OCI-LY1 (cell line): ENCODE data around the gene SYNDIG1.

Source experiments
- H2AFZ ChIP-seq: fragments of 200-600 bp; sonication (generic), shearing (Covaris generic); 2 replicates; pipeline ENCODE4 v1.6.0; 2014; ENCODE audit warnings: antibody characterized with exemption, mild to moderate bottlenecking, low read length
- H3F3A ChIP-seq: fragments of 200-600 bp; sonication (generic), shearing (Covaris generic); 2 replicates; pipeline ENCODE4 v1.6.0; 2014; ENCODE audit warnings: mild to moderate bottlenecking, antibody characterized with exemption, low read length, moderate library complexity; ENCODE audit not compliant: insufficient read depth
- H3K27ac ChIP-seq: fragments of 200-600 bp; sonication (generic); 2 replicates; pipeline ENCODE4 v1.5.1; 2014; ENCODE audit warnings: low read length, mixed run types, mild to moderate bottlenecking, low read depth; ENCODE audit not compliant: poor library complexity, severe bottlenecking
- H3K27me3 ChIP-seq: fragments of 200-600 bp; sonication (generic); 2 replicates; pipeline ENCODE4 v1.6.0; 2014; ENCODE audit warnings: antibody characterized with exemption, mild to moderate bottlenecking, low read length, moderate library complexity; ENCODE audit not compliant: insufficient read depth
- H3K36me3 ChIP-seq: fragments of 200-600 bp; sonication (generic); 2 replicates; pipeline ENCODE4 v1.6.1; 2014; ENCODE audit warnings: mild to moderate bottlenecking, antibody characterized with exemption, low read length, moderate library complexity, mixed read lengths; ENCODE audit not compliant: insufficient read depth
- H3K4me1 ChIP-seq: fragments of 200-600 bp; sonication (generic); 2 replicates; pipeline ENCODE4 v1.5.1; 2014; ENCODE audit warnings: mild to moderate bottlenecking, low read length, moderate library complexity; ENCODE audit not compliant: insufficient read depth, severe bottlenecking
- H3K4me2 ChIP-seq: fragments of 200-600 bp; sonication (generic), shearing (Covaris generic); 2 replicates; pipeline ENCODE4 v1.6.1; 2014; ENCODE audit warnings: low read length
- H3K4me3 ChIP-seq: fragments of 200-600 bp; sonication (generic); 2 replicates; pipeline ENCODE4 v1.5.1; 2014; ENCODE audit warnings: low read length, low read depth, mild to moderate bottlenecking, mixed read lengths; ENCODE audit not compliant: poor library complexity, severe bottlenecking
- H3K79me2 ChIP-seq: fragments of 200-600 bp; shearing (Covaris generic); 2 replicates; pipeline ENCODE4 v1.6.1; 2016; ENCODE audit warnings: mixed run types, low read length, mixed read lengths; ENCODE audit not compliant: insufficient read depth
- H3K9ac ChIP-seq: fragments of 200-600 bp; sonication (generic), shearing (Covaris generic); 2 replicates; pipeline ENCODE4 v1.6.1; 2014; ENCODE audit warnings: mild to moderate bottlenecking, low read length, mixed read lengths
- H3K9me2 ChIP-seq: fragments of 200-600 bp; sonication (generic), shearing (Covaris generic); 2 replicates; pipeline ENCODE4 v1.6.1; 2014; ENCODE audit warnings: low read depth, mild to moderate bottlenecking, low read length, mixed read lengths
- H3K9me3 ChIP-seq: fragments of 200-600 bp; shearing (Covaris generic); 2 replicates; pipeline ENCODE4 v1.6.1; 2014; ENCODE audit warnings: low read length, mixed read lengths
- H4K20me1 ChIP-seq: fragments of 200-600 bp; sonication (generic), shearing (Covaris generic); 2 replicates; pipeline ENCODE4 v1.6.0; 2016; ENCODE audit warnings: mild to moderate bottlenecking, low read length; ENCODE audit not compliant: insufficient read depth
- CTCF ChIP-seq: fragments of 200-600 bp; sonication (generic), shearing (Covaris generic); IDR thresholded peaks from 2 replicates; pipeline ENCODE4 v1.5.1; 2017; ENCODE audit warnings: mild to moderate bottlenecking, antibody characterized with exemption, low read length, moderate library complexity, mixed read lengths
- EZH2 ChIP-seq: fragments of 200-600 bp; sonication (generic), shearing (Covaris generic); IDR thresholded peaks from 2 replicates; pipeline ENCODE4 v1.8.0; 2017; ENCODE audit warnings: borderline replicate concordance, mixed run types, mild to moderate bottlenecking, antibody characterized with exemption, low read length, moderate library complexity, mixed read lengths

SYNDIG1 gene

GRCh38 chr20:24673678-24674570 lies 204.5 kb downstream of the SYNDIG1 start:
- no peak overlapping the region for H3K9ac ChIP-seq
- no peaks in the 10 kb centered on the region for H3K9me2 ChIP-seq
- H3K4me1 ChIP-seq: no peaks in the 10 kb centered on the region
- H4K20me1 ChIP-seq: no peaks in the 10 kb centered on the region
- no peak overlapping the region for H2AFZ ChIP-seq
- no peaks in the 10 kb centered on the region for H3K79me2 ChIP-seq
- no peaks in the 10 kb centered on the region for H3K36me3 ChIP-seq
- H3K27me3 ChIP-seq: no peaks in the 10 kb centered on the region; the same call in 1 of the 2 replicates
- no peak overlapping the region for H3K4me2 ChIP-seq
- H3K4me3 ChIP-seq: no peak overlapping the region
- TF ChIP-seq CTCF: no peak
- TF ChIP-seq EZH2: no peak
- no peaks in the 10 kb centered on the region for H3F3A ChIP-seq
- no peaks in the 10 kb centered on the region for H3K9me3 ChIP-seq
- H3K27ac ChIP-seq: no peak overlapping the region

- Histone ChIP-seq H4K20me1 (no peaks in the 10 kb centered on the region), H3K36me3 (no peaks in the 10 kb centered on the region), H3K9ac (no peak overlapping the region), H3K79me2 (no peaks in the 10 kb centered on the region), H3K9me2 (no peaks in the 10 kb centered on the region), H3F3A (no peaks in the 10 kb centered on the region), H3K4me3 (no peak overlapping the region), H3K27ac (no peak overlapping the region), H3K4me1 (no peaks in the 10 kb centered on the region), H3K4me2 (no peak overlapping the region), H3K9me3 (no peaks in the 10 kb centered on the region), H3K27me3 (no peaks in the 10 kb centered on the region; the same call in 1 of the 2 replicates), H2AFZ (no peak overlapping the region)
- TF ChIP-seq CTCF: no peak
- TF ChIP-seq EZH2: no peak
Observed at GRCh38 chr20:24674921-24675605, 205.6 kb downstream of the SYNDIG1 start.

- Histone ChIP-seq H3K4me1 (no peaks in the 10 kb centered on the region), H3K9me2 (no peaks in the 10 kb centered on the region), H3K9me3 (no peaks in the 10 kb centered on the region), H3F3A (no peaks in the 10 kb centered on the region), H3K79me2 (no peaks in the 10 kb centered on the region), H3K4me2 (no peak overlapping the region), H4K20me1 (no peaks in the 10 kb centered on the region), H3K27me3 (no peaks in the 10 kb centered on the region; the same call in 1 of the 2 replicates), H3K9ac (no peak overlapping the region), H3K36me3 (no peaks in the 10 kb centered on the region), H3K27ac (no peak overlapping the region), H2AFZ (no peak overlapping the region), H3K4me3 (no peak overlapping the region)
- TF ChIP-seq EZH2 (no peak), CTCF (no peak)
Observed at GRCh38 chr20:24675651-24676352, 206.4 kb downstream of the SYNDIG1 start.
